ENCODE measurements around the gene IKBKE.

The IKBKE gene

DNA sequence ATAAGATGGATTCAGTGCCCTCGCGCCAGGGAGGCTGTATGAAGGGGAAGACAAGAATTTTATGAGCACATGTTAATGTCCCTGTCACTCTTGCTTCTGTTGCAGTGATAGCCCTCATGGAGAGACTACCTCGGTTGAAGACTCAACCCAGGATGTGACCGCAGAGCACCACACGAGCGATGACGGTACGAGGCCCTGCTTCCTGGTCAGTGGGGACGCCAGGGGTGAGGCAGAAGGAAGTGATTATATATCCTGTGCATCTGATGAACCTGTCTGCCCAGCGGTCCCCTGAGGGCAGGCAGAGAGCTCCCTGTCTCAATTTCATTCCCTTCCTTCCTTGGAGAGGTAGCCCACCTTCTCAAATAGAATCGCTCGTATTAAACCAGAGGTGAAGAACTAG, 20.0 kb upstream of the IKBKE start:
- no peak for TF ChIP-seq TCF12 (IDR thresholded peaks at IDR 0.05; ENCODE audit: low read depth)
- no peak for TF ChIP-seq CEBPB (IDR thresholded peaks at IDR 0.05)
- TF ChIP-seq ZBTB7A (IDR thresholded peaks at IDR 0.05; ENCODE audit: low read depth), result no peak
- no peak for TF ChIP-seq TEAD4 (IDR thresholded peaks at IDR 0.05)
- TF ChIP-seq USF1 (IDR thresholded peaks at IDR 0.05), result no peak
- no peak for TF ChIP-seq CREB1 (IDR thresholded peaks at IDR 0.05; ENCODE audit: low read depth)
- no peak for TF ChIP-seq NFIC (IDR thresholded peaks at IDR 0.05)
- no peak for TF ChIP-seq FOXM1 (IDR thresholded peaks at IDR 0.05; ENCODE audit: borderline replicate concordance, low read depth)
- no peak for TF ChIP-seq TAF1 (IDR thresholded peaks at IDR 0.05; ENCODE audit: low read depth)
- no peak for TF ChIP-seq YY1 (IDR thresholded peaks at IDR 0.05; ENCODE audit: low read depth)
- TF ChIP-seq REST (IDR thresholded peaks at IDR 0.05; ENCODE audit: low read depth), result no peak
- TF ChIP-seq RAD21 (IDR thresholded peaks at IDR 0.05; ENCODE audit: low read depth), result no peak
- no peak for TF ChIP-seq EP300 (IDR thresholded peaks at IDR 0.05; ENCODE audit: borderline replicate concordance)
- TF ChIP-seq, protein P1, sequence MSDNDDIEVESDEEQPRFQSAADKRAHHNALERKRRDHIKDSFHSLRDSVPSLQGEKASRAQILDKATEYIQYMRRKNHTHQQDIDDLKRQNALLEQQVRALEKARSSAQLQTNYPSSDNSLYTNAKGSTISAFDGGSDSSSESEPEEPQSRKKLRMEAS (IDR thresholded peaks at IDR 0.05), result no peak

DNA sequence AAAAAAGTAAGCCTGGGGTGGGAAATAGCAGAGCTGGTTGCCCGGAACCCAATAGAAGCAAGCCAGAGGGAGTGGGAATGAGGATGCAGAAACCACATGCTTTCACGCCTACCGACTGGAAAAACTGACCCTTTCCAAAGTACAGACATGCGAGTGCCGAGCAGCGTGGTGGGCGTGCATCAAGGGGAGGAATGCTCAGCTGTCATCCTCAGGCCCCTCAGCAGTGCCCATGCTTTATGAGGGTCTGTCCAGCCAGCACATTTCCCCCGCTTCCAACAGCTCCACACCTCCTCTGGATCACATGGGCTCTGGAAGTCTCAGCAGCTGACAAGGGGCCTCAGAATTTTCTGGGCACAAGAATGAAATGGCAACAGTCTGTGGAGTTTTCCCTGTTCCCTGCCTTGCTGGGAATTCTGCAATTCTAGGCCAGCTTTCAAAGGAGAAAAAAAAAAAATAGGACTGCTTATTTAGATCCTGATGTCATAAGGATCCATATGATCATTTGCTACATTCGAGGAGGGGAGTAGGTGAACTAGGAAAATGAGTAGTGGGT, 19.1 kb upstream of the IKBKE start:
- TF ChIP-seq FOXM1 (IDR thresholded peaks at IDR 0.05; ENCODE audit: borderline replicate concordance, low read depth), result no peak
- no peak for TF ChIP-seq ZBTB7A (IDR thresholded peaks at IDR 0.05; ENCODE audit: low read depth)
- no peak for TF ChIP-seq TCF12 (IDR thresholded peaks at IDR 0.05; ENCODE audit: low read depth)
- no peak for TF ChIP-seq USF1 (IDR thresholded peaks at IDR 0.05)
- TF ChIP-seq, protein P1 (IDR thresholded peaks at IDR 0.05), result no peak

DNA sequence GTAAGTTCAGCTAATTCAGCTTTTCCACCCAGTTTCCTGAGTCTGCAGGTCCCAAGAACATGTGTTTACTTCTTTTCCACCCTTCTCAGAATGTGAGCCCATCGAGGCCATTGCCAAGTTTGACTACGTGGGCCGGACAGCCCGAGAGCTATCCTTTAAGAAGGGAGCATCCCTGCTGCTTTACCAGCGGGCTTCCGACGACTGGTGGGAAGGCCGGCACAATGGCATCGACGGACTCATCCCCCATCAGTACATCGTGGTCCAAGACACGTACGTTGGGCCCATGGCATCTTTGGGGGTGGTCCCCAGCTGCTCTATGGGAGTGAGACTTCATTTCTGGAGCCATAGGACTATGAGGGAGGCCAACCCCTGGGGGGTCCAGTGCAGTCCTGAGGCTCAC, 17.2 kb upstream of the IKBKE start:
- no peak for TF ChIP-seq RAD21 (IDR thresholded peaks at IDR 0.05; ENCODE audit: low read depth)
- TF ChIP-seq, protein P1 (IDR thresholded peaks at IDR 0.05), result no peak
- no peak for TF ChIP-seq REST (IDR thresholded peaks at IDR 0.05; ENCODE audit: low read depth)
- no peak for TF ChIP-seq TCF12 (IDR thresholded peaks at IDR 0.05; ENCODE audit: low read depth)
- no peak for TF ChIP-seq EP300 (IDR thresholded peaks at IDR 0.05; ENCODE audit: borderline replicate concordance)
- no peak for TF ChIP-seq YY1 (IDR thresholded peaks at IDR 0.05; ENCODE audit: low read depth)
- TF ChIP-seq FOXM1 (IDR thresholded peaks at IDR 0.05; ENCODE audit: borderline replicate concordance, low read depth), result no peak
- TF ChIP-seq CREB1 (IDR thresholded peaks at IDR 0.05; ENCODE audit: low read depth), result no peak
- no peak for TF ChIP-seq NFIC (IDR thresholded peaks at IDR 0.05)
- TF ChIP-seq USF1 (IDR thresholded peaks at IDR 0.05), result no peak
- no peak for TF ChIP-seq ZBTB7A (IDR thresholded peaks at IDR 0.05; ENCODE audit: low read depth)

DNA sequence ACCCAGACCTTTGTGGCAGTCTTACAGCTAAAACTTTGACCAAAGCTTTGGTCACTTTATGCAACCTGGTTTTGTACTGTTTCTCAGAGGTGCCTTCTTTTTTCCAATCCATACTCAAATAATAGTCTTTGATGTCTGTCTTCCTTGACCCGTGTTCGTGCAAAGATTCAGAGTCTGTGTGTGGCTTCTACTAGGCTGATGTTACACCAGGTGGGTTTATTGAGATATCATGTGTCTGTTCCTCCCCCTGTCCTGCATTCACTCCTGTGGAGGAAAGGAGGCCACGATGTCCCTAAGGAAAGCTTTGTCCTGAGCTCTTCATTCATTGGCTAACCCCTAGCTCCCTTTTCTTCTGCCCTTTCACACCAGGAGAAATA, 15.0 kb upstream of the IKBKE start:
- TF ChIP-seq REST (IDR thresholded peaks at IDR 0.05; ENCODE audit: low read depth), result no peak
- TF ChIP-seq TAF1 (IDR thresholded peaks at IDR 0.05; ENCODE audit: low read depth), result no peak
- TF ChIP-seq NFIC (IDR thresholded peaks at IDR 0.05), result no peak
- no peak for TF ChIP-seq TEAD4 (IDR thresholded peaks at IDR 0.05)
- no peak for TF ChIP-seq YY1 (IDR thresholded peaks at IDR 0.05; ENCODE audit: low read depth)
- TF ChIP-seq FOXM1 (IDR thresholded peaks at IDR 0.05; ENCODE audit: borderline replicate concordance, low read depth), result no peak
- no peak for TF ChIP-seq ZBTB7A (IDR thresholded peaks at IDR 0.05; ENCODE audit: low read depth)
- TF ChIP-seq USF1 (IDR thresholded peaks at IDR 0.05), result no peak
- no peak for TF ChIP-seq EP300 (IDR thresholded peaks at IDR 0.05; ENCODE audit: borderline replicate concordance)
- TF ChIP-seq, protein P1 (IDR thresholded peaks at IDR 0.05), result no peak
- no peak for TF ChIP-seq TCF12 (IDR thresholded peaks at IDR 0.05; ENCODE audit: low read depth)
- TF ChIP-seq EGR1 (IDR thresholded peaks at IDR 0.05), result no peak
- TF ChIP-seq RAD21 (IDR thresholded peaks at IDR 0.05; ENCODE audit: low read depth), result no peak
